HG03442 (cell line): ENCODE results near the gene IQCF6.
"Not testable (repeated sequence)": the region's sequence is repeated elsewhere in the genome, so short reads cannot be mapped to it uniquely, and the experiment has no call there.

Experiments used
- ATAC-seq: cut with Tn5 transposase; IDR thresholded peaks from one replicate; pipeline ENCODE4 v1.9.1; 2021; ENCODE audit warnings: mild to moderate bottlenecking, moderate library complexity; ENCODE audit not compliant: unreplicated experiment

Gene IQCF6

GRCh38 chr3:51773529-51774056 lies 5.4 kb downstream of the IQCF6 start:
- no peak for ATAC-seq

GRCh38 chr3:51759203-51759602 lies 19.8 kb downstream of the IQCF6 start:
- ATAC-seq = no peak

GRCh38 chr3:51753763-51754750 lies 25.0 kb downstream of the IQCF6 start:
- not testable (repeated sequence) for ATAC-seq

GRCh38 chr3:51751287-51751686 lies 27.8 kb downstream of the IQCF6 start:
- no peak for ATAC-seq

GRCh38 chr3:51750878-51751277 lies 28.2 kb downstream of the IQCF6 start:
- ATAC-seq = no peak

- ATAC-seq = no peak
Measured at GRCh38 chr3:51748327-51748726, 30.7 kb downstream of the IQCF6 start.

GRCh38 chr3:51747840-51748239 lies 31.2 kb downstream of the IQCF6 start:
- no peak for ATAC-seq

- not testable (repeated sequence) for ATAC-seq
Measured at GRCh38 chr3:51742978-51743377, 36.1 kb downstream of the IQCF6 start.

GRCh38 chr3:51742320-51742719 lies 36.7 kb downstream of the IQCF6 start:
- not testable (repeated sequence) for ATAC-seq

GRCh38 chr3:51739110-51739509 lies 39.9 kb downstream of the IQCF6 start:
- ATAC-seq = no peak

GRCh38 chr3:51735950-51736349 lies 43.1 kb downstream of the IQCF6 start:
- ATAC-seq = no peak

- ATAC-seq = no peak
Measured at GRCh38 chr3:51735039-51735438, 44.0 kb downstream of the IQCF6 start.

GRCh38 chr3:51734572-51734907 lies 44.5 kb downstream of the IQCF6 start:
- ATAC-seq = no peak

GRCh38 chr3:51733859-51734571 lies 45.0 kb downstream of the IQCF6 start:
- no peak for ATAC-seq

GRCh38 chr3:51729042-51729633 lies 49.9 kb downstream of the IQCF6 start:
- ATAC-seq = no peak
